OCI-LY7 (cell line): ENCODE measurements around the gene APOBEC3C.

Experiments
- EZH2phosphoT487 ChIP-seq: fragments of 200-600 bp; sonication (generic); IDR thresholded peaks from 2 replicates; pipeline ENCODE4 v1.6.1; 2018; ENCODE audit warnings: low read depth, borderline replicate concordance, mild to moderate bottlenecking, mixed run types, antibody characterized with exemption, low read length, moderate library complexity, mixed read lengths
- TF ChIP-seq, protein P1 (sequence below): fragments of 200-600 bp; sonication (generic); conservative IDR thresholded peaks from 2 replicates; pipeline ENCODE4 v1.5.1; 2014; ENCODE audit warnings: mild to moderate bottlenecking, antibody characterized with exemption, low read length, moderate library complexity, mixed read lengths

DNA sequence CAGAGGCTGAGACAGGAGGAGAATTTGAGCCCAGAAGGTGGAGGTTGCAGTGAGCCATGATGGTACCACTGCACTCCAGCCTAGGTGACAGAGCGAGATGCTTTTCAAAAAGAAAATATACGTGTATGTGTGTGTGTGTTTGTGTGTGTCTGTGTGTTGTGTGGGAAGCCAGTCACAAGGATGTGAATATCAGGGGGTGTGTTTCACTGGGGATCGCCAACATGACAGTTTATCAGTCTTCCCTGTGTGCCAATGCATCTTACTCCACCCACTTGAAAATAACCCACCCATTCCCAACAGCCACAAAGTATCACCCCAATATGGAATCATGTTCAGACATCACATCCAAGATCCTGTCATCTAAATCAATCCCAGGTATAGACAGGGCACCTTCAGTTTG lies 42.3 kb upstream of the APOBEC3C start:
- TF ChIP-seq, protein P1, sequence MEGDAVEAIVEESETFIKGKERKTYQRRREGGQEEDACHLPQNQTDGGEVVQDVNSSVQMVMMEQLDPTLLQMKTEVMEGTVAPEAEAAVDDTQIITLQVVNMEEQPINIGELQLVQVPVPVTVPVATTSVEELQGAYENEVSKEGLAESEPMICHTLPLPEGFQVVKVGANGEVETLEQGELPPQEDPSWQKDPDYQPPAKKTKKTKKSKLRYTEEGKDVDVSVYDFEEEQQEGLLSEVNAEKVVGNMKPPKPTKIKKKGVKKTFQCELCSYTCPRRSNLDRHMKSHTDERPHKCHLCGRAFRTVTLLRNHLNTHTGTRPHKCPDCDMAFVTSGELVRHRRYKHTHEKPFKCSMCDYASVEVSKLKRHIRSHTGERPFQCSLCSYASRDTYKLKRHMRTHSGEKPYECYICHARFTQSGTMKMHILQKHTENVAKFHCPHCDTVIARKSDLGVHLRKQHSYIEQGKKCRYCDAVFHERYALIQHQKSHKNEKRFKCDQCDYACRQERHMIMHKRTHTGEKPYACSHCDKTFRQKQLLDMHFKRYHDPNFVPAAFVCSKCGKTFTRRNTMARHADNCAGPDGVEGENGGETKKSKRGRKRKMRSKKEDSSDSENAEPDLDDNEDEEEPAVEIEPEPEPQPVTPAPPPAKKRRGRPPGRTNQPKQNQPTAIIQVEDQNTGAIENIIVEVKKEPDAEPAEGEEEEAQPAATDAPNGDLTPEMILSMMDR: no peak
- TF ChIP-seq EZH2phosphoT487: no peak
